A549 (cell line): ENCODE measurements around the gene COQ2. TPM values are rescaled to one million over a fixed set of nuclear protein-coding genes. Genes with fewer than 3 reads are reported as not detected.
A peak's percentile ranks its signal among the peaks of the same experiment; 100 is the strongest.

Experiments
- ATAC-seq, 2 experiments: fragments of 200-7000 bp in 1 of 2; fragments of >200 bp in 1 of 2; cut with Nextera tagmentation in 1 of 2; cut with Tn5 transposase in 1 of 2; 3 replicates each; pipeline versions ENCODE4 v1.8.0 to v1.9.1; 2018 to 2020; ENCODE audit warnings: mild to moderate bottlenecking in 1 of 2, moderate library complexity in 1 of 2
- CTCF ChIA-PET: fragments of 300-600 bp; sonication (Branson Sonifier 250); formaldehyde crosslinking; extraction: SDS; loops from one replicate; lab custom pipeline; 2021; ENCODE audit warnings: antibody characterized with exemption, inconsistent platforms; lab: Yijun Ruan, JAX
- POLR2A ChIA-PET: fragments of 350-600 bp; formaldehyde crosslinking; extraction: SDS; loops from one replicate; lab custom pipeline; 2021; ENCODE audit warnings: antibody characterized with exemption, inconsistent platforms; lab: Yijun Ruan, JAX
- DNase-seq, 2 experiments: peaks; one replicate each; pipeline versions ENCODE4 v3.0.0 to v3.0.0-alpha.2; 2011 to 2016; ENCODE audit warnings: low read depth in 1 of 2, low spot score in 1 of 2
- FAIRE-seq: peaks from 2 replicates; lab custom pipeline; 2011; peaks lifted over from hg19 to GRCh38; lab: Jason Lieb, UNC
- H3K27ac ChIP-seq, 2 experiments: fragments of >200 bp; sonication (Bioruptor Twin); formaldehyde crosslinking; 3 replicates each; pipeline ENCODE4 v1.5.1; 2016 to 2017
- H3K4me1 ChIP-seq: fragments of >200 bp; sonication (Bioruptor Twin); formaldehyde crosslinking; 3 replicates; pipeline ENCODE4 v1.6.1; 2016
- H3K4me2 ChIP-seq: fragments of >200 bp; sonication (Bioruptor Twin); formaldehyde crosslinking; 3 replicates; pipeline ENCODE4 v1.6.1; 2016
- H3K4me3 ChIP-seq: fragments of >200 bp; sonication (Bioruptor Twin); formaldehyde crosslinking; 3 replicates; pipeline ENCODE4 v1.5.1; 2016
- H3K9me3 ChIP-seq: fragments of >200 bp; sonication (Bioruptor Twin); formaldehyde crosslinking; 3 replicates; pipeline ENCODE4 v1.6.1; 2016
- BHLHE40 ChIP-seq: IDR thresholded peaks from 2 replicates; pipeline ENCODE4 v1.6.1; 2012; ENCODE audit warnings: low read depth, low read length, inconsistent platforms
- CBX8 ChIP-seq: fragments of 200-600 bp; sonication (generic); IDR thresholded peaks from 2 replicates; pipeline ENCODE4 v1.6.1; 2016
- CEBPB ChIP-seq, 2 experiments: fragments of >200 bp in 1 of 2; sonication (Bioruptor Twin) in 1 of 2; formaldehyde crosslinking in 1 of 2; IDR thresholded peaks; 2 replicates each; pipeline ENCODE4 v1.6.1; 2012 to 2016
- CHD2 ChIP-seq: fragments of 150-350 bp; IDR thresholded peaks from 2 replicates; pipeline ENCODE4 v1.6.1; 2014; ENCODE audit warnings: low read length; ENCODE audit not compliant: partially characterized antibody
- CTCF ChIP-seq: fragments of >200 bp; sonication (Bioruptor Twin); formaldehyde crosslinking; IDR thresholded peaks from 3 replicates; pipeline ENCODE4 v1.5.1; 2016
- E2F6 ChIP-seq: IDR thresholded peaks from 2 replicates; pipeline ENCODE4 v1.6.1; 2012; ENCODE audit warnings: low read depth, borderline replicate concordance
- EHMT2 ChIP-seq: fragments of 200-600 bp; sonication (generic); IDR thresholded peaks from 2 replicates; pipeline ENCODE4 v1.6.1; 2016; ENCODE audit warnings: antibody characterized with exemption, low read depth, mild to moderate bottlenecking, moderate library complexity
- ESRRA ChIP-seq: fragments of 150-350 bp; IDR thresholded peaks from 2 replicates; pipeline ENCODE4 v1.6.1; 2014; ENCODE audit warnings: mild to moderate bottlenecking, low read length, borderline replicate concordance
- FOSL2 ChIP-seq, 2 experiments: fragments of 450-650 bp in 1 of 2; fragments of >200 bp in 1 of 2; sonication (Bioruptor Twin) in 1 of 2; formaldehyde crosslinking; IDR thresholded peaks; 2 replicates each; pipeline versions ENCODE4 v1.5.0 to v1.6.1; 2016 to 2020; ENCODE audit warnings: mild to moderate bottlenecking in 1 of 2, moderate library complexity in 1 of 2
- HES2 ChIP-seq: fragments of >200 bp; sonication (Bioruptor Twin); formaldehyde crosslinking; IDR thresholded peaks from 2 replicates; pipeline ENCODE4 v1.6.1; 2016
- HOXB13 ChIP-seq: fragments of 250-450 bp; sonication (Bioruptor Pico); IDR thresholded peaks from 2 replicates; pipeline ENCODE4 v1.5.0; 2020; ENCODE audit warnings: low read depth, mild to moderate bottlenecking, moderate library complexity
- JUN ChIP-seq, 2 experiments: fragments of >200 bp; sonication (Bioruptor Twin); formaldehyde crosslinking; IDR thresholded peaks; 2 replicates in 1 of 2; 3 replicates in 1 of 2; pipeline ENCODE4 v1.6.1; 2016 to 2017
- KDM1A ChIP-seq: fragments of 200-600 bp; sonication (generic); IDR thresholded peaks from 2 replicates; pipeline ENCODE4 v1.6.1; 2016; ENCODE audit warnings: low read depth, mild to moderate bottlenecking
- KDM5A ChIP-seq: fragments of 200-600 bp; sonication (generic); IDR thresholded peaks from 2 replicates; pipeline ENCODE4 v1.6.1; 2016; ENCODE audit warnings: antibody characterized with exemption, mild to moderate bottlenecking
- PBX3 ChIP-seq: IDR thresholded peaks from 2 replicates; pipeline ENCODE4 v1.6.1; 2012
- PHF8 ChIP-seq: fragments of 200-600 bp; sonication (generic); IDR thresholded peaks from 2 replicates; pipeline ENCODE4 v1.6.1; 2016; ENCODE audit warnings: low read depth, mild to moderate bottlenecking, antibody characterized with exemption, moderate library complexity, borderline replicate concordance
- POLR2A ChIP-seq: IDR thresholded peaks from 2 replicates; pipeline ENCODE4 v1.6.1; 2012; ENCODE audit warnings: mild to moderate bottlenecking, low read length
- RAD21 ChIP-seq, 2 experiments: fragments of >200 bp in 1 of 2; sonication (Bioruptor Twin) in 1 of 2; formaldehyde crosslinking in 1 of 2; IDR thresholded peaks in 1 of 2; conservative IDR thresholded peaks in 1 of 2; 2 replicates in 1 of 2; 3 replicates in 1 of 2; pipeline ENCODE4 v1.6.1; 2012 to 2018; ENCODE audit warnings: inconsistent platforms in 1 of 2
- RARB ChIP-seq: fragments of 250-450 bp; sonication (Bioruptor Pico); IDR thresholded peaks from 2 replicates; pipeline ENCODE4 v1.8.0; 2021; ENCODE audit warnings: mild to moderate bottlenecking, moderate library complexity
- RCOR1 ChIP-seq: fragments of 150-350 bp; IDR thresholded peaks from 2 replicates; pipeline ENCODE4 v1.6.1; 2014; ENCODE audit warnings: antibody characterized with exemption, low read length, low read depth
- RFX5 ChIP-seq: fragments of 450-650 bp; IDR thresholded peaks from 2 replicates; pipeline ENCODE4 v1.7.1; 2014; ENCODE audit warnings: antibody characterized with exemption, mild to moderate bottlenecking, moderate library complexity
- SMC3 ChIP-seq: fragments of >200 bp; sonication (Bioruptor Twin); formaldehyde crosslinking; IDR thresholded peaks from 3 replicates; pipeline ENCODE4 v1.6.1; 2018; ENCODE audit warnings: inconsistent platforms
- SREBF2 ChIP-seq: fragments of 450-650 bp; IDR thresholded peaks from 2 replicates; pipeline ENCODE4 v1.6.1; 2014; ENCODE audit warnings: mild to moderate bottlenecking, moderate library complexity
- TP53 ChIP-seq: fragments of 250-450 bp; sonication (Bioruptor Pico); IDR thresholded peaks from 2 replicates; pipeline ENCODE4 v1.5.0; 2021; ENCODE audit warnings: mild to moderate bottlenecking, moderate library complexity
- ZC3H11A ChIP-seq: fragments of 450-650 bp; IDR thresholded peaks from 2 replicates; pipeline ENCODE4 v1.6.1; 2014; ENCODE audit warnings: antibody characterized with exemption, mild to moderate bottlenecking
- ZFP36 ChIP-seq: fragments of 450-650 bp; IDR thresholded peaks from 2 replicates; pipeline ENCODE4 v1.6.1; 2014; ENCODE audit warnings: borderline replicate concordance; ENCODE audit not compliant: partially characterized antibody
- ZSCAN20 ChIP-seq: fragments of 250-450 bp; sonication (Bioruptor Pico); IDR thresholded peaks from 2 replicates; pipeline ENCODE4 v1.8.0; 2022; ENCODE audit warnings: mild to moderate bottlenecking, moderate library complexity
- WGBS: methylation state at CpG from one replicate; pipeline ENCODE4 v1.1.6; 2017; ENCODE audit errors: missing lambda C conversion rate; 5-methylcytosine and 5-hydroxymethylcytosine counted together
- polyA plus RNA-seq, 4 experiments: library from polyadenylated mRNA; depleted of rRNA in 3 of 4; stranded (reverse); fragments of >200 nt; fragmentation: RNase III in 1 of 4; extraction: RNeasy Plus Mini Kit Qiagen cat#74134 plus additional on column Dnase treatment in 1 of 4; gene quantifications; 2 replicates in 3 of 4; 3 replicates in 1 of 4; pipeline ENCODE4 v1.2.3, GENCODE V29; 2011 to 2017

The COQ2 gene
- polyA plus RNA-seq, 2 of the 4 experiments (the other 2 are of a cell fraction): 18.5 to 35.9 TPM

GRCh38 chr4:83282049-83282535, 2.5 kb downstream of the COQ2 start:
- POLR2A ChIA-PET: interaction anchor here (1.8 kb wide), 1 partner anchor 247 kb away, joined by 7 read pairs; the partner anchor contains the start of gene COPS4
- no peaks in the 10 kb centered on the region for H3K9me3 ChIP-seq
- TF ChIP-seq SMC3 (peak; percentile 61), BHLHE40 (no peak), HOXB13 (CRISPR knock-in tag) (no peak), PHF8 (no peak), KDM1A (no peak), PBX3 (no peak), ZC3H11A (no peak), CEBPB (IDR thresholded peaks at IDR 0.05) (no peak), CTCF (peak; percentile 76), KDM5A (no peak), FOSL2 (IDR thresholded peaks at IDR 0.05) (no peak), FOSL2 (CRISPR knock-in tag; IDR thresholded peaks at IDR 0.05) (no peak), RAD21 (conservative IDR thresholded peaks at IDR 0.05 in 1 of 2, IDR thresholded peaks at IDR 0.05 in 1 of 2) (peak; percentile 70 to 72), ZSCAN20 (CRISPR knock-in tag) (no peak)
- TF ChIP-seq, all 56 proteins: peak for 3
- CTCF ChIA-PET: interaction anchor here (0.7 to 3.7 kb wide), 13 partner anchors 8 to 295 kb away, joined by 3 to 24 read pairs (median 5); no protein-coding TSS in a partner anchor
- Histone ChIP-seq H3K4me3 (no peak overlapping the region), H3K4me1 (peaks cover 20% of the 10 kb centered on the region; the same call in 2 of the 3 replicates), H3K27ac (peak overlapping the region in 1 of 2 experiments; percentile 19; a peak in 1 of 6 replicates), H3K4me2 (peak overlapping the region; percentile 40; the same call in 2 of the 3 replicates)
- ATAC-seq (no peak), DNase-seq (peak; percentile 42 to 52), FAIRE-seq (no peak)
- WGBS: 27% methylated on average over 4 of the region's 4 CpGs

- DNase-seq (peak in 1 of 2 experiments; percentile 6), FAIRE-seq (no peak)
- POLR2A ChIA-PET: interaction anchor here (0.6 to 1.8 kb wide), 3 partner anchors 121 to 819 kb away, joined by 3 to 7 read pairs (median 3); partner anchors contain the start of gene COPS4
These were observed 3.3 kb downstream of the COQ2 start for GRCh38 chr4:83281307-83281706.

GRCh38 chr4:83276299-83277040, 8.1 kb downstream of the COQ2 start:
- CTCF ChIA-PET: interaction anchor here (1.0 kb wide), 1 partner anchor 8 kb away, joined by 3 read pairs; the partner anchor contains the start of gene COQ2
- FAIRE-seq: no peak
- TF ChIP-seq E2F6: no peak
- TF ChIP-seq CHD2: no peak
- no peak for TF ChIP-seq RARB (CRISPR knock-in tag)
- no peak for TF ChIP-seq FOSL2 (IDR thresholded peaks at IDR 0.05)
- TF ChIP-seq FOSL2 (CRISPR knock-in tag; IDR thresholded peaks at IDR 0.05): no peak
- TF ChIP-seq JUN (IDR thresholded peaks at IDR 0.05): no peak
- no peak for TF ChIP-seq KDM1A
- TF ChIP-seq ZSCAN20 (CRISPR knock-in tag): no peak
- TF ChIP-seq ZFP36: no peak
- TF ChIP-seq ESRRA: no peak
- TF ChIP-seq RCOR1: no peak
- no peak for TF ChIP-seq SREBF2
- TF ChIP-seq HES2: no peak
- no peak for TF ChIP-seq CBX8
- no peak for TF ChIP-seq RFX5

More at GRCh38 chr4:83281307-83281706, 3.3 kb downstream of the COQ2 start:
- H3K4me2 ChIP-seq: peak overlapping the region; percentile 40; the same call in 2 of the 3 replicates
- 68% methylated on average over 4 of the region's 4 CpGs for WGBS
- CTCF ChIA-PET: interaction anchor here (0.6 to 3.1 kb wide), 10 partner anchors 9 to 241 kb away, joined by 3 to 24 read pairs (median 4); no protein-coding TSS in a partner anchor
- H3K4me3 ChIP-seq: no peak overlapping the region
- TF ChIP-seq POLR2A (no peak), TP53 (CRISPR knock-in tag) (no peak), RFX5 (no peak), EHMT2 (no peak)
- H3K9me3 ChIP-seq: no peaks in the 10 kb centered on the region
- H3K4me1 ChIP-seq: peaks cover 20% of the 10 kb centered on the region; the same call in 2 of the 3 replicates
- H3K27ac ChIP-seq: peak overlapping the region in 1 of 2 experiments; percentile 19; a peak in 1 of 6 replicates
- no peak for ATAC-seq

More at GRCh38 chr4:83276299-83277040, 8.1 kb downstream of the COQ2 start:
- DNase-seq (no peak), ATAC-seq (no peak)
- POLR2A ChIA-PET: no interaction called here
- 95% methylated on average over 3 of the region's 3 CpGs for WGBS
- Histone ChIP-seq H3K4me3 (no peak overlapping the region), H3K4me1 (peaks cover 1% of the 10 kb centered on the region; the same call in 2 of the 3 replicates), H3K9me3 (no peaks in the 10 kb centered on the region), H3K4me2 (no peak overlapping the region), H3K27ac (no peak overlapping the region)
